Trophoblast cell (in vitro differentiated cells and primary cell): ENCODE data around the gene TMEM60.

Experiments
- DNase-seq, 2 donors: peaks; one replicate each; pipeline ENCODE4 v3.0.0-alpha.2; 2016
- H2AFZ ChIP-seq: 2 replicates; pipeline ENCODE4 v1.6.1; 2013; ENCODE audit warnings: low read length, moderate library complexity, mild to moderate bottlenecking; ENCODE audit not compliant: insufficient read depth, poor library complexity
- H2AK5ac ChIP-seq: 2 replicates; pipeline ENCODE4 v1.6.1; 2013; ENCODE audit warnings: mild to moderate bottlenecking, low read length
- H2BK120ac ChIP-seq: 2 replicates; pipeline ENCODE4 v1.6.1; 2013; ENCODE audit warnings: low read length, mild to moderate bottlenecking, moderate library complexity; ENCODE audit not compliant: insufficient read depth, poor library complexity
- H2BK12ac ChIP-seq: 2 replicates; pipeline ENCODE4 v1.6.1; 2013; ENCODE audit warnings: mild to moderate bottlenecking, low read length, moderate library complexity
- H2BK5ac ChIP-seq: 2 replicates; pipeline ENCODE4 v1.6.1; 2013; ENCODE audit warnings: low read length, low read depth, moderate library complexity, mild to moderate bottlenecking; ENCODE audit not compliant: poor library complexity
- H3K14ac ChIP-seq: 2 replicates; pipeline ENCODE4 v1.6.1; 2013; ENCODE audit warnings: mild to moderate bottlenecking, low read length
- H3K18ac ChIP-seq: 2 replicates; pipeline ENCODE4 v1.6.1; 2013; ENCODE audit warnings: mild to moderate bottlenecking, low read length
- H3K23ac ChIP-seq: 2 replicates; pipeline ENCODE4 v1.6.1; 2013; ENCODE audit warnings: low read length
- H3K27ac ChIP-seq: 2 replicates; pipeline ENCODE4 v1.5.1; 2013; ENCODE audit warnings: low read depth, mild to moderate bottlenecking, inconsistent platforms, low read length, moderate library complexity
- H3K27me3 ChIP-seq: 2 replicates; pipeline ENCODE4 v1.6.1; 2013; ENCODE audit warnings: inconsistent platforms, mild to moderate bottlenecking, low read length, moderate library complexity; ENCODE audit not compliant: insufficient read depth
- H3K36me3 ChIP-seq, 2 experiments: 1 replicate in 1 of 2; 2 replicates in 1 of 2; pipeline ENCODE4 v1.6.1; 2013; ENCODE audit warnings: low read length in 2 of 2, mild to moderate bottlenecking in 2 of 2, moderate library complexity in 1 of 2; ENCODE audit not compliant: insufficient read depth in 2 of 2, control insufficient read depth in 1 of 2
- H3K4ac ChIP-seq: 2 replicates; pipeline ENCODE4 v1.6.1; 2013; ENCODE audit warnings: low read depth, mild to moderate bottlenecking, low read length, moderate library complexity
- H3K4me1 ChIP-seq, 2 experiments: 1 replicate in 1 of 2; 2 replicates in 1 of 2; pipeline ENCODE4 v1.6.1; 2013; ENCODE audit warnings: low read length in 2 of 2, mild to moderate bottlenecking in 2 of 2, moderate library complexity in 1 of 2; ENCODE audit not compliant: insufficient read depth in 2 of 2, control insufficient read depth in 1 of 2
- H3K4me2 ChIP-seq: 2 replicates; pipeline ENCODE4 v1.6.1; 2013; ENCODE audit warnings: inconsistent platforms, mild to moderate bottlenecking, low read length, moderate library complexity
- H3K4me3 ChIP-seq: 2 replicates; pipeline ENCODE4 v1.5.1; 2013; ENCODE audit warnings: mild to moderate bottlenecking, low read depth, low read length, inconsistent platforms
- H3K79me1 ChIP-seq: one replicate; pipeline ENCODE4 v1.6.1; 2013; ENCODE audit warnings: low read length
- H3K79me2 ChIP-seq: 2 replicates; pipeline ENCODE4 v1.6.1; 2013; ENCODE audit warnings: low read length, mild to moderate bottlenecking; ENCODE audit not compliant: control insufficient read depth, insufficient read depth, poor library complexity
- H3K9ac ChIP-seq: 2 replicates; pipeline ENCODE4 v1.6.1; 2013; ENCODE audit warnings: mild to moderate bottlenecking, low read length
- H3K9me3 ChIP-seq: 2 replicates; pipeline ENCODE4 v1.6.1; 2013; ENCODE audit warnings: low read depth, mild to moderate bottlenecking, control low read depth, inconsistent platforms, low read length; ENCODE audit not compliant: insufficient read depth
- H4K12ac ChIP-seq: 2 replicates; pipeline ENCODE4 v1.6.1; 2013; ENCODE audit warnings: low read depth, mild to moderate bottlenecking, low read length, moderate library complexity
- H4K8ac ChIP-seq: 2 replicates; pipeline ENCODE4 v1.6.1; 2013; ENCODE audit warnings: low read depth, mild to moderate bottlenecking, low read length, moderate library complexity
- H4K91ac ChIP-seq: one replicate; pipeline ENCODE4 v1.6.1; 2013; ENCODE audit warnings: low read depth, mild to moderate bottlenecking, low read length, moderate library complexity
- WGBS: extraction: QIAGEN DNeasy Blood & Tissue Kit; methylation state at CpG from one replicate; pipeline ENCODE4 v1.1.7; 2013; ENCODE audit warnings: missing lambda C conversion rate; ENCODE audit not compliant: insufficient read length, insufficient coverage; ENCODE audit errors: extremely low coverage; 5-methylcytosine and 5-hydroxymethylcytosine counted together

The TMEM60 gene

GRCh38 chr7:77760809-77761453, 37.3 kb downstream of the TMEM60 start:
- no peaks in the 10 kb centered on the region for H3K79me2 ChIP-seq
- no peak overlapping the region for H2BK12ac ChIP-seq
- no peaks in the 10 kb centered on the region for H3K9me3 ChIP-seq
- H3K14ac ChIP-seq = no peak overlapping the region
- no peak overlapping the region for H3K27ac ChIP-seq
- H2BK5ac ChIP-seq = no peak overlapping the region
- no peak overlapping the region for H2AFZ ChIP-seq
- no CpG with 5 or more reads among the region's 10 CpGs for WGBS
- no peaks in the 10 kb centered on the region for H3K27me3 ChIP-seq
- no peak for DNase-seq
- no peak overlapping the region for H4K91ac ChIP-seq
- H3K4me1 ChIP-seq = peaks cover 0 to under 1% of the 10 kb centered on the region in 2 experiments
- H3K4me3 ChIP-seq = no peak overlapping the region
- no peak overlapping the region for H2AK5ac ChIP-seq
- no peaks in the 10 kb centered on the region for H3K79me1 ChIP-seq
- H3K23ac ChIP-seq = no peak overlapping the region
- H4K12ac ChIP-seq = no peak overlapping the region
- no peak overlapping the region for H3K4ac ChIP-seq
- H3K36me3 ChIP-seq = no peaks in the 10 kb centered on the region
- H3K4me2 ChIP-seq = no peak overlapping the region
- H3K18ac ChIP-seq = no peak overlapping the region
- no peak overlapping the region for H2BK120ac ChIP-seq
- H3K9ac ChIP-seq = no peak overlapping the region
- no peak overlapping the region for H4K8ac ChIP-seq

DNA sequence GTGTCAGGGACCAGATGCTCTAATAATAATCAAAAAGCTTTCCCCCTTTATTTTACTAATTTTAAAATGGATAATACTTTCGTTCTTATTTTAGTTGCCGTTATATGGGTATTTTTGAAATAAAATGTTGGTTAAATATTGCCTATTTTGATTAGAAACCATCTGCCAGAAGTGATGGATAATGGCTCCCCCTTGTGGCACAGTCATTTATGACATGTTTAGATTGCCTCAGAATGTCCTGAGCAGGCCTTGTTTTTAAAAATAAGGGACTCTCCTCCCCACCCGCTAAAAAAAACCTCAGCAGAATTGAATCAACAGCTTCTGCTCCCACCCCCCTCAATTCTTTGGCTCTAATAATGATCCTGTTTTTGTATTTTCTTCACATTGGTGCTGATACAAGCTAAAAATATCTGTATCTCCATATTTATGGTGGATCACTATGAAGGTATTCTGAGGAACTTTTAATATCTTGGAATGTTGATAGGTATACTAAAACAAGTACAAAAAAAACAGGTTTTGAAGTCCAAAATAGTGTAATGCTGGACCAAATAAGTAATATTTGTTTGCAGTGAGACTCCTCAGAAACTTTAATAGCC, 38.8 kb downstream of the TMEM60 start:
- peak; percentile 62 to 89 for DNase-seq
- Histone ChIP-seq H3K18ac (no peak overlapping the region), H3K14ac (no peak overlapping the region), H3K36me3 (no peaks in the 10 kb centered on the region), H3K79me2 (no peaks in the 10 kb centered on the region), H2BK12ac (no peak overlapping the region), H3K4ac (no peak overlapping the region), H3K4me2 (no peak overlapping the region), H2BK5ac (no peak overlapping the region), H4K12ac (no peak overlapping the region), H3K23ac (no peak overlapping the region), H3K27me3 (no peaks in the 10 kb centered on the region), H3K9ac (no peak overlapping the region), H2BK120ac (no peak overlapping the region), H4K8ac (no peak overlapping the region), H2AK5ac (no peak overlapping the region), H3K9me3 (no peaks in the 10 kb centered on the region), H3K79me1 (no peaks in the 10 kb centered on the region), H2AFZ (no peak overlapping the region), H3K4me3 (no peak overlapping the region), H3K4me1 (no peaks in the 10 kb centered on the region), H4K91ac (no peak overlapping the region), H3K27ac (no peak overlapping the region)
- WGBS = no CpG with 5 or more reads among the region's 3 CpGs

DNA sequence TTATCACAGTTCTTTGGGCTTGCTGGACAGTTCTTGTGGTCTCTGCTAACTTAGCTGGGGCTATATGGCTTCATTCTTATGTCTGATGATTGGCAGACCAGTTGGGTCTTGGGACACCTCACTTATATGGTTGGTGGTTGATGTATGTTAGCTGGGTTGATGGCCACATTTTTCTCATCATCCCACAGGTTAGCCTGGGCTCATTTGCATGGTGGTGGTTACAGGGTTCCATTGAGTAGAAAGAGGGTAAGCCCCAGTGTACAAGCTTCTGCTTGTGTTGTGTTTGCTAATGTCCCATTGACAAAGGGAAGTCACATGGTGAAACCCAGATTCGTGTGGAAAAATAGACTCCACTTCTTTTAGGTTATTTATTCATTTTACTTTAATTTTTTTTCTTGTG, 40.6 kb downstream of the TMEM60 start:
- Histone ChIP-seq H3K4me1 (no peaks in the 10 kb centered on the region), H3K27me3 (no peaks in the 10 kb centered on the region), H3K18ac (no peak overlapping the region), H3K9ac (no peak overlapping the region), H3K23ac (no peak overlapping the region), H4K12ac (no peak overlapping the region), H2BK5ac (no peak overlapping the region), H3K4ac (no peak overlapping the region), H2AFZ (no peak overlapping the region), H3K79me2 (no peaks in the 10 kb centered on the region), H3K9me3 (no peaks in the 10 kb centered on the region), H2BK12ac (no peak overlapping the region), H2AK5ac (no peak overlapping the region), H4K8ac (no peak overlapping the region), H3K27ac (no peak overlapping the region), H3K4me3 (no peak overlapping the region), H2BK120ac (no peak overlapping the region), H3K4me2 (no peak overlapping the region), H4K91ac (no peak overlapping the region), H3K79me1 (no peaks in the 10 kb centered on the region), H3K14ac (no peak overlapping the region), H3K36me3 (no peaks in the 10 kb centered on the region)
- no peak for DNase-seq
- no CpG with 5 or more reads among the region's 1 CpG for WGBS

DNA sequence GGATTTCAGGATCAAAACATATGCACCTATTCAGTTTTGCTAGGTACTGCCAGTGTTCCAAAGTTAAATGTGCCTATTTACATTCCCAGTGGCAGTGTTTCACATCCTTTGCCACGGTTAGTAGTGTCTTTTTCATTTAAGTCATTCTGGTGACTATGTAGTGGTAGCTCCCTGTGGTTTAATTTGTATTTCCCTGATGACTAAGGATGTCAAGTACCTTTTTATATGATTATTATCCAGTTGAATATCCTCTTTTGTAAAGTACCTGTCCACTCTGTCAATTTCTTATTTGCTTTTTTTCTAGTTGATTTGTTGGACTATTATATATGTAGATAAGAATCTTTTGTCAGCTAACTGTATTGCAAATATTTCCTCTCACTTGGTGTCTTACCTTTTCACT, 45.1 kb downstream of the TMEM60 start:
- WGBS = no CpG with 5 or more reads among the region's 1 CpG
- H3K9ac ChIP-seq = no peak overlapping the region
- no peak overlapping the region for H3K14ac ChIP-seq
- H2BK12ac ChIP-seq = no peak overlapping the region
- H3K36me3 ChIP-seq = no peaks in the 10 kb centered on the region
- no peak overlapping the region for H4K8ac ChIP-seq
- H3K79me2 ChIP-seq = no peaks in the 10 kb centered on the region
- H4K91ac ChIP-seq = no peak overlapping the region
- DNase-seq = no peak
- no peak overlapping the region for H3K27ac ChIP-seq
- no peak overlapping the region for H3K4me3 ChIP-seq
- no peaks in the 10 kb centered on the region for H3K27me3 ChIP-seq
- no peak overlapping the region for H3K23ac ChIP-seq
- H3K4me1 ChIP-seq = no peaks in the 10 kb centered on the region
- no peak overlapping the region for H2BK5ac ChIP-seq
- no peak overlapping the region for H3K18ac ChIP-seq
- no peak overlapping the region for H2BK120ac ChIP-seq
- H4K12ac ChIP-seq = no peak overlapping the region
- H3K9me3 ChIP-seq = no peaks in the 10 kb centered on the region
- no peak overlapping the region for H2AFZ ChIP-seq
- H2AK5ac ChIP-seq = no peak overlapping the region
- H3K4me2 ChIP-seq = no peak overlapping the region
- H3K79me1 ChIP-seq = no peaks in the 10 kb centered on the region
- H3K4ac ChIP-seq = no peak overlapping the region
